ENCODE data around the gene PIGC.
A peak's percentile ranks its signal among the peaks of the same experiment; 100 is the strongest.

The PIGC gene

DNA sequence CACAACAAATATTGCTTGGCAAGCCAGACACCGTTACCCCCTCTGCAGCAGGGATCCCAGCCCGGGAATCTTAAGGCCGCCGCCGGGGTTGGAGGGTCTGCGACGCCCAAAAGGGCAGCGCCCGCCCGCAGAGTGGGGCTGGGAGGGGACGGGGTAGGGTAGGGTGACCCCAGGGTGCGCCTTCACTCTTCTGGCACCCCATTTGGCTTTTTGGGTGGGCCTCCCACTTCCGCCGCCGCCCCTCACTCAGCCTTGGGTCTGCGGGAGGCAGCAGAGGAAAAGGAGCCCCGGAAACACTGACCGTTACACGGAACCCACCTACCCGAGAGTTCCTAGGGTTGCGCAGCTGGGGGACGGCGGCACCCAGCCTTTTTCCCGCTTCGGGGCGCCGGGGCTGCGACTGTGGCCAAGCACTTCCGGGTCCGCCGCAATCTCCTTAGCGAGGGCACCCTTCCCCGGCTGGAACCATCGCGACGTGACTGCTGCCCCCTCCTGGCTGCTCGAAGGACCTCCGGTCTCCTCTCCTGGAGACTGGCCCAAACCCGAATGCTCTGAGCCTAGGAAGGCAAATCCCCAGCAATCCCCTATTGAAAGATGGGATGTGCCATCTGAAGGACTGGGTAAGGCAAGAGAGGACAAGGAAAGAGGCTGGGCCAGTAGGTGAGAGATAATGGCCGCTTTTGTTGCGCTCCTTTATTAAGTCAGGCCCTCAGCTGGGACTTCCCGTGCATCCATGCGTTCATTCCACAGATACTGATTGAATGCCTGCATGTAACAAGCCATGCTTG is at the start of gene PIGC:
PIGC (minus strand) TSS at position 404 of the 788 bp plus-strand sequence. CDS start 1,447 bp downstream, outside the sequence.
- peaks cover 9% of the 10 kb centered on the region; the same call in 1 of the 2 replicates for H3K36me3 ChIP-seq (ENCODE audit: insufficient read depth, low read length)
- peak; percentile 47 for DNase-seq (ENCODE audit: low read depth, low spot score)
- peak within 1 kb of the TSS; percentile 86 for H3K4me3 ChIP-seq
- H3K9me3 ChIP-seq (ENCODE audit: low read depth, low read length), result no peaks in the 10 kb centered on the region
- H3K9ac ChIP-seq (ENCODE audit: insufficient read length), result peak within 1 kb of the TSS; percentile 94
- no peak within 1 kb of the TSS for H3K27ac ChIP-seq
- TF ChIP-seq FOXP2 (optimal IDR thresholded peaks at IDR 0.05; ENCODE audit: control extremely low read depth, extremely low read length, insufficient read depth), result no peak
- peak; percentile 81 for TF ChIP-seq POLR2AphosphoS5 (IDR thresholded peaks at IDR 0.05; ENCODE audit: borderline replicate concordance, low read depth, low read length)

DNA sequence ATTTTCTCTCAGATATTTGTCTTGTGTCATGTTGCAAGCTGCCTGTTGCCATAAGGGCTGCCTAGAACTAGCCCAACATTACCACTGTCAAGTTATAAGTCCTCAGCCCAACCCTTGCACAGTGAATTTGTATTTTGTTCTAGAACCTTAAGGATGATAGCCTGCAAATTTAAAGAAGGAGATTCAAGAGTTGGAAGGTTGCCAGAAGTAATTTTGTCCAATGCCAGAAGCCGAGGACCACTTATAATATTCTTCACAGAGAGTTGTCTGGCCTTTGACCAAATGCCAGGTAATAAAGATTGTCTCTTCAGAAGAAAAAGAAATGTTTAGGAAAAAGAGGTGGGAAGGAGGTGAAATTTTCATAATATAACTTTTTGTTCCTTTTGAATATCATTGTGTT is 48.6 kb upstream of the PIGC start:
- Histone ChIP-seq H3K9ac (ENCODE audit: insufficient read length) (no peak overlapping the region), H3K27ac (no peak overlapping the region), H3K4me3 (no peak overlapping the region), H3K36me3 (ENCODE audit: insufficient read depth, low read length) (no peaks in the 10 kb centered on the region), H3K9me3 (ENCODE audit: low read depth, low read length) (no peaks in the 10 kb centered on the region)
- no peak for TF ChIP-seq FOXP2 (optimal IDR thresholded peaks at IDR 0.05; ENCODE audit: control extremely low read depth, extremely low read length, insufficient read depth)
- no peak for TF ChIP-seq EZH2 (IDR thresholded peaks at IDR 0.05)
- TF ChIP-seq POLR2AphosphoS5 (IDR thresholded peaks at IDR 0.05; ENCODE audit: borderline replicate concordance, low read depth, low read length), result no peak
- no peak for DNase-seq (ENCODE audit: low read depth, low spot score)

DNA sequence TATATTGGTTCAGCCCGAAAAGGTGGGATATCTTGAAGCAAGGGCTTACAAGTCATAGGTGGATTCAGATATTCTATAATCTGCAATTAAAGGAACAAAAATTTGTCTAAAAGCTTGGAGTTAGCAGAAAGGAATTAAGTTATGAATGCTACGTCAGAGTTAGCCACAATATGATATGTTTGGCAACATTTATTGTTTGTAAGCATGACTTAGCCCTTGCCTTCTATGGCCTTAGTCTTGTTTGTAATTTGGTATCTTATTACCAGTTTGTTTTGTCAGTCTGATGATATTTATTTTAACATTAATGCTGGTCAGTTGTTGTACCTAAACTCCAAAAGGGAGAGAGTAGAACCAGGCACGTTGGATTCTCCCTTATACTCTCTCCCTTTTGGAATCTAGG is 46.0 kb upstream of the PIGC start:
- Histone ChIP-seq H3K27ac (no peak overlapping the region), H3K36me3 (ENCODE audit: insufficient read depth, low read length) (no peaks in the 10 kb centered on the region), H3K9ac (ENCODE audit: insufficient read length) (no peak overlapping the region), H3K9me3 (ENCODE audit: low read depth, low read length) (no peaks in the 10 kb centered on the region), H3K4me3 (no peak overlapping the region)
- no peak for DNase-seq (ENCODE audit: low read depth, low spot score)
- TF ChIP-seq POLR2AphosphoS5 (IDR thresholded peaks at IDR 0.05; ENCODE audit: borderline replicate concordance, low read depth, low read length), result no peak
- no peak for TF ChIP-seq EZH2 (IDR thresholded peaks at IDR 0.05)
- no peak for TF ChIP-seq FOXP2 (optimal IDR thresholded peaks at IDR 0.05; ENCODE audit: control extremely low read depth, extremely low read length, insufficient read depth)

DNA sequence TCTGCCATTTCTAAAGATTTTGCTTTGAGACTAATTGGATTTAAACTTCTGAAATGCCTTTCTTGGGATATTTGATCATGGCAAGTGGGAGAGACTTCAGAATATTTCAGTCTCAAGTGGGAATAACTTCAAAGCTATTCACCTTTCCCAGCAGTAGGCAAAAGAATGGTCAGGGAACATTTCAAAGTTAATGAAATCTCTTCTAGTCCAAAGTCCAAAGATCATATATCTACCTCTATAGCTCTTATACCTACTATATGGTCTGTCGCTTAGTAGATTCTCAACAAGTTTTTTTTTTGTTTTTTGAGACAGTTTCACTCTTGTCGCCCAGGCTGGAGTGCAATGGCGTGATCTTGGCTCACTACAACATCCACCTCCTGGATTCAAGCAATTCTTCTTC is 44.5 kb upstream of the PIGC start:
- TF ChIP-seq EZH2 (IDR thresholded peaks at IDR 0.05), result no peak
- TF ChIP-seq FOXP2 (optimal IDR thresholded peaks at IDR 0.05; ENCODE audit: control extremely low read depth, extremely low read length, insufficient read depth), result no peak
- no peak for TF ChIP-seq POLR2AphosphoS5 (IDR thresholded peaks at IDR 0.05; ENCODE audit: borderline replicate concordance, low read depth, low read length)
- no peak overlapping the region for H3K27ac ChIP-seq
- no peak for DNase-seq (ENCODE audit: low read depth, low spot score)
- H3K4me3 ChIP-seq, result no peak overlapping the region
- no peaks in the 10 kb centered on the region for H3K36me3 ChIP-seq (ENCODE audit: insufficient read depth, low read length)
- H3K9me3 ChIP-seq (ENCODE audit: low read depth, low read length), result no peaks in the 10 kb centered on the region
- no peak overlapping the region for H3K9ac ChIP-seq (ENCODE audit: insufficient read length)

DNA sequence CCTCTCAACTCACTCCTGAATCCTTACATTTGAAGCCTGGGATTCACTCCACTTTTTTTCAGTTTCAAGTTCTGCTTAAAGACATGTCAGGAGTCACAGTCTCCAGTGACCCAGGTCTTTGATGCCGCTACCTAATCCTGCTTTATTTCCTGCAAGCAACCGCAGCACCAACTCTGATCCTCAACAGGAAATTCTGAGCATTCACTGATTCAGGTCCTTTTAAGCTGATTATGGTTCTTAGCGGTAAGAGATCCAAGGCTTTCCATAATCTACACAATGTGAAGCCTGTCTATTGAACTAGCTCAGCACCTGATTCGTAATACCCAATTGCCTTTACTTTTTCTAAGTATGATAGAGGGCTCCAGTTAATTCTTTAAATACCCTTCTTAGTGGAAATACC is 43.7 kb upstream of the PIGC start:
- Histone ChIP-seq H3K4me3 (no peak overlapping the region), H3K27ac (no peak overlapping the region), H3K9me3 (ENCODE audit: low read depth, low read length) (no peaks in the 10 kb centered on the region), H3K9ac (ENCODE audit: insufficient read length) (no peak overlapping the region), H3K36me3 (ENCODE audit: insufficient read depth, low read length) (no peaks in the 10 kb centered on the region)
- TF ChIP-seq POLR2AphosphoS5 (IDR thresholded peaks at IDR 0.05; ENCODE audit: borderline replicate concordance, low read depth, low read length) (no peak), EZH2 (IDR thresholded peaks at IDR 0.05) (no peak), FOXP2 (optimal IDR thresholded peaks at IDR 0.05; ENCODE audit: control extremely low read depth, extremely low read length, insufficient read depth) (no peak)
- DNase-seq (ENCODE audit: low read depth, low spot score), result no peak

- DNase-seq (ENCODE audit: low read depth, low spot score), result no peak
- Histone ChIP-seq H3K9ac (ENCODE audit: insufficient read length) (no peak overlapping the region), H3K36me3 (ENCODE audit: insufficient read depth, low read length) (no peaks in the 10 kb centered on the region), H3K27ac (no peak overlapping the region), H3K9me3 (ENCODE audit: low read depth, low read length) (no peaks in the 10 kb centered on the region), H3K4me3 (no peak overlapping the region)
- TF ChIP-seq POLR2AphosphoS5 (IDR thresholded peaks at IDR 0.05; ENCODE audit: borderline replicate concordance, low read depth, low read length), result no peak
- TF ChIP-seq EZH2 (IDR thresholded peaks at IDR 0.05), result no peak
- TF ChIP-seq FOXP2 (optimal IDR thresholded peaks at IDR 0.05; ENCODE audit: control extremely low read depth, extremely low read length, insufficient read depth), result no peak
These were observed 43.1 kb upstream of the PIGC start for GRCh38 chr1:172486805-172487454.

DNA sequence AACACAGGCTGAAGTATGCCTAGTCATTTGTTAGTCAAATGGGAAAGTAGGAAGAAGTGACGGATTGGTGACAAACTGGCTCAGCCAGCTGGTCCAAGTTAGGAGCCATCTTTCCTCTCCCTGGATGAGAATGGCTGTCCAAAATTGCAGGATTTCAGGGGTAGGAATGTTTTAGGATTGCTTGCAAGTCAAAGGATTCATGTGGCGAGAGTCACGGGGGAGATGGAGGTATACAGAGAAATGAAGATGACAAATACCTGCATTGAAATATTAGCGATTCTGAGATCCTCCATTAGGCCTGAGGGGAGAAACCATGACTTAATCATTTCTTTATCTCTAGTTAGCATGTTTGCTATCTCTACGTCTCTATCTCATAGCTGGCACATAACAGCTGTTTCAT is 41.8 kb upstream of the PIGC start:
- no peak overlapping the region for H3K4me3 ChIP-seq
- no peak for DNase-seq (ENCODE audit: low read depth, low spot score)
- no peak for TF ChIP-seq FOXP2 (optimal IDR thresholded peaks at IDR 0.05; ENCODE audit: control extremely low read depth, extremely low read length, insufficient read depth)
- no peak for TF ChIP-seq POLR2AphosphoS5 (IDR thresholded peaks at IDR 0.05; ENCODE audit: borderline replicate concordance, low read depth, low read length)
- TF ChIP-seq EZH2 (IDR thresholded peaks at IDR 0.05), result no peak
- no peak overlapping the region for H3K9ac ChIP-seq (ENCODE audit: insufficient read length)
- no peaks in the 10 kb centered on the region for H3K9me3 ChIP-seq (ENCODE audit: low read depth, low read length)
- H3K27ac ChIP-seq, result no peak overlapping the region
- no peaks in the 10 kb centered on the region for H3K36me3 ChIP-seq (ENCODE audit: insufficient read depth, low read length)

- Histone ChIP-seq H3K9me3 (ENCODE audit: low read depth, low read length) (no peaks in the 10 kb centered on the region), H3K9ac (ENCODE audit: insufficient read length) (no peak overlapping the region), H3K27ac (no peak overlapping the region), H3K4me3 (no peak overlapping the region), H3K36me3 (ENCODE audit: insufficient read depth, low read length) (no peaks in the 10 kb centered on the region)
- DNase-seq (ENCODE audit: low read depth, low spot score), result no peak
- TF ChIP-seq FOXP2 (optimal IDR thresholded peaks at IDR 0.05; ENCODE audit: control extremely low read depth, extremely low read length, insufficient read depth) (no peak), EZH2 (IDR thresholded peaks at IDR 0.05) (no peak), POLR2AphosphoS5 (IDR thresholded peaks at IDR 0.05; ENCODE audit: borderline replicate concordance, low read depth, low read length) (no peak)
These were observed 40.4 kb upstream of the PIGC start for GRCh38 chr1:172484252-172484651.
